ENCODE data around the gene DHRS2. TPM values are rescaled to one million over a fixed set of nuclear protein-coding genes. Genes with fewer than 3 reads are reported as not detected.

DHRS2 gene
- total RNA-seq, 2 donors from 2014 or later = 0.56 to 2.1 TPM

- DNase-seq = no peak
- Histone ChIP-seq H3K27me3 (no peaks in the 10 kb centered on the region), H3K4me3 (no peak overlapping the region), H3K9ac (ENCODE audit: low read depth in 2 of 2, low read length in 2 of 2) (no peak overlapping the region), H3K27ac (no peak overlapping the region), H3K9me3 (no peaks in the 10 kb centered on the region), H3K4me1 (no peaks in the 10 kb centered on the region), H3K36me3 (no peaks in the 10 kb centered on the region)
- no peak for TF ChIP-seq CTCF (IDR thresholded peaks at IDR 0.05)
- intact Hi-C loops (cut with DNase I) = no loop called here
Observed at GRCh38 chr14:23603103-23603502, 33.1 kb upstream of the DHRS2 start.

- intact Hi-C loops (cut with DNase I) = no loop called here
- no peak for TF ChIP-seq CTCF (IDR thresholded peaks at IDR 0.05)
- no peaks in the 10 kb centered on the region for H3K4me1 ChIP-seq
- no peak for DNase-seq
- H3K9ac ChIP-seq (ENCODE audit: low read depth in 2 of 2, low read length in 2 of 2) = no peak overlapping the region
- no peaks in the 10 kb centered on the region for H3K9me3 ChIP-seq
- H3K4me3 ChIP-seq = no peak overlapping the region
- no peaks in the 10 kb centered on the region for H3K27me3 ChIP-seq
- H3K27ac ChIP-seq = no peak overlapping the region
- no peaks in the 10 kb centered on the region for H3K36me3 ChIP-seq
Observed at GRCh38 chr14:23604148-23604547, 32.0 kb upstream of the DHRS2 start.

- H3K9me3 ChIP-seq = no peaks in the 10 kb centered on the region
- H3K4me1 ChIP-seq = no peaks in the 10 kb centered on the region
- DNase-seq = no peak
- no peaks in the 10 kb centered on the region for H3K36me3 ChIP-seq
- H3K4me3 ChIP-seq = no peak overlapping the region
- H3K9ac ChIP-seq (ENCODE audit: low read depth in 2 of 2, low read length in 2 of 2) = no peak overlapping the region
- TF ChIP-seq CTCF (IDR thresholded peaks at IDR 0.05) = no peak
- intact Hi-C loops (cut with DNase I) = no loop called here
- no peaks in the 10 kb centered on the region for H3K27me3 ChIP-seq
- H3K27ac ChIP-seq = no peak overlapping the region
Observed at GRCh38 chr14:23604675-23605170, 31.4 kb upstream of the DHRS2 start.

GRCh38 chr14:23605931-23606585, 30.1 kb upstream of the DHRS2 start:
- intact Hi-C loops (cut with DNase I) = no loop called here
- DNase-seq = no peak
- H3K36me3 ChIP-seq = no peaks in the 10 kb centered on the region
- no peak overlapping the region for H3K9ac ChIP-seq (ENCODE audit: low read depth in 2 of 2, low read length in 2 of 2)
- no peaks in the 10 kb centered on the region for H3K27me3 ChIP-seq
- H3K9me3 ChIP-seq = no peaks in the 10 kb centered on the region
- H3K27ac ChIP-seq = no peak overlapping the region
- TF ChIP-seq CTCF (IDR thresholded peaks at IDR 0.05) = no peak
- H3K4me3 ChIP-seq = no peak overlapping the region
- H3K4me1 ChIP-seq = no peaks in the 10 kb centered on the region

- Histone ChIP-seq H3K36me3 (no peaks in the 10 kb centered on the region), H3K27me3 (no peaks in the 10 kb centered on the region), H3K9ac (ENCODE audit: low read depth in 2 of 2, low read length in 2 of 2) (no peak overlapping the region), H3K4me1 (peaks cover 4% of the 10 kb centered on the region), H3K4me3 (no peak overlapping the region), H3K27ac (no peak overlapping the region), H3K9me3 (no peaks in the 10 kb centered on the region)
- intact Hi-C loops (cut with DNase I) = no loop called here
- DNase-seq = no peak
- no peak for TF ChIP-seq CTCF (IDR thresholded peaks at IDR 0.05)
Observed at GRCh38 chr14:23608454-23608853, 27.7 kb upstream of the DHRS2 start.

Data from colonic mucosa (tissue), 4 donors.